Measurements from ENCODE around the gene TNIP2.
A peak's percentile ranks its signal among the peaks of the same experiment; 100 is the strongest.

DNA sequence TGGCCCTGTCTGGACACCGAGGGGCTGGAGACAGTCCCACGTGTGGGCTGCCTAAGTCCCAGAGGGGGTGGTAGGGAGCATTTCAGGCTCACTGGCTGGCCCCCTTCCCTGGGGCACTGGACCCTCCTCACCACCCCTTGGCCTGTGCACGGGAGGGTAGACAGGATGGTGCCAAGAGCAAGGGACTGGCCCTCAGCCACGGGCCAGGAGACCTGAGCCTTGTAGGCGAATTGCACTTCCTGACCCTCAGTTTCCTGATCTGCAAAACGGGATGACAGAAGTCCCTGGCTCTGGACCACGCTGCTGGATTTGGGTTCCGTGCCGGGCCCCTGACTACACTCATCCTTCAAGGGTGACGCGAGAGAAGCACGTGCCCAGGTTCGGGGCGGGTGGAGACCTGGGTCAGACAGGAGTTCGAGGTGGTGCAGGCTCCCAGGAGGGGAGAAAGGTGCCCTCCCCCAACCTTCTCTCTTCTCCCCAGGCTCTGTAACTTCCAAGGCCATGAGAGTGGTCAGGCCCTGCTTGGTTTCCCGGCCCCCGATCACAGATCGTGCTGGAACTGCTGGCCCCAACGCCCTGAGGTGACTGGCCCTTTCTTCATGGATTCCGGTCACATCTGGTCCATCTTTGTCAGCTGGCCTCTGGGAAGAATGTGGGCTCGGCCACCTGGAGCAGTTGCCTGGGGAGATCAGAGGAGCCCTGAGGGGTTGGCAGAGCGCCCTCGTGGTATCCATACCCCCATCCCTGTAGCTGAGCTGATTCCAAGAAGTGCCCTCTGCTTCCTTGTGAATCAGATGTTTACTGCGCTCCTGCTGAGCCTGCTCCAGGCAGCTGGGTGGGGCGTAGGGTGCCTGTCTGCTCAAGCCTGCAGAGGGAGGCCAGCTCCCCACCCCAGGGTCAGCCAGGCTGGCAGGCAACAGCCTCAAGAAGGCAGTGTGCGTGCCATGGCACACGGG lies 40.0 kb upstream of the TNIP2 start:
- TF ChIP-seq POLR2A (IDR thresholded peaks at IDR 0.05) (no peak), POLR2AphosphoS5 (IDR thresholded peaks at IDR 0.05) (peak in 1 of 2 donors; percentile 34)
- TF ChIP-seq, protein P1, sequence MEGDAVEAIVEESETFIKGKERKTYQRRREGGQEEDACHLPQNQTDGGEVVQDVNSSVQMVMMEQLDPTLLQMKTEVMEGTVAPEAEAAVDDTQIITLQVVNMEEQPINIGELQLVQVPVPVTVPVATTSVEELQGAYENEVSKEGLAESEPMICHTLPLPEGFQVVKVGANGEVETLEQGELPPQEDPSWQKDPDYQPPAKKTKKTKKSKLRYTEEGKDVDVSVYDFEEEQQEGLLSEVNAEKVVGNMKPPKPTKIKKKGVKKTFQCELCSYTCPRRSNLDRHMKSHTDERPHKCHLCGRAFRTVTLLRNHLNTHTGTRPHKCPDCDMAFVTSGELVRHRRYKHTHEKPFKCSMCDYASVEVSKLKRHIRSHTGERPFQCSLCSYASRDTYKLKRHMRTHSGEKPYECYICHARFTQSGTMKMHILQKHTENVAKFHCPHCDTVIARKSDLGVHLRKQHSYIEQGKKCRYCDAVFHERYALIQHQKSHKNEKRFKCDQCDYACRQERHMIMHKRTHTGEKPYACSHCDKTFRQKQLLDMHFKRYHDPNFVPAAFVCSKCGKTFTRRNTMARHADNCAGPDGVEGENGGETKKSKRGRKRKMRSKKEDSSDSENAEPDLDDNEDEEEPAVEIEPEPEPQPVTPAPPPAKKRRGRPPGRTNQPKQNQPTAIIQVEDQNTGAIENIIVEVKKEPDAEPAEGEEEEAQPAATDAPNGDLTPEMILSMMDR (IDR thresholded peaks at IDR 0.05), result peak in 1 of 6 experiments; percentile 20

Measured in upper lobe of left lung (tissue), 4 donors.